ENCODE data around the gene PEF1.

DNA sequence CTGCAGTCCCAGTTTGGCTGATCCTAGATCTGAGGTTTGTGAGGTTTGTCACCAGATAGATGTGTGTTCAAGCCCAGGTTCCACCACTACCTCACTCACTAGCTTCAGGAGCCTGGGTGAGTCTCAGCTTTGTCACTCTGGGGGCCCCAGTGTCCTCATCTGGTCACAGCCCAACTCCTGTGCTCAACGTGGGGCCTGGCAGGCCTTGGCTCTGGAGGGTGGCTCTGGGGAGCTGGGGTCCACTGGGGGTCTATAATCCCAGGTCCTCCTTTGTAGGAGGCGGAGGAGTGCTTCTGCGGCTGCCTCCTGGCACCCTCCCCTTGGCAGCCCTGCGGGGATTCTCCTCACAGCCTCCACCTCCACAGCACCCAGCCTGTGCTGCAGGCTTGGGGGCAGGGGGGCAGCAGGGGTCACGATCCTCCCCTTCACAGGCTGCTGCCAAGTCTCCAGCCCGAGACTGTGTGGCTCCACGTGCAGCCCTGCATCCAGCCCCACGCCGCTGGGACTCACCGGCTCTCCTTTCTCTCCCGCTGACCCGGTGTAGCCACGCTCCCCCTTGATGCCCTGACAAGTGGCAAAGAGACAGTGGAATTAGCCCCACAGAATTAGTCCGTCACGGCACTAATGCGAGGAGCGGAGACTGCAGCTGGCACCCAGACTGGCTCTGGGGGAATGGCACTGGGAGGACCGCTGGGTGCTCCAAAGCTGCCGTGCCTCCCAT, 22.5 kb upstream of the PEF1 start:
- TF ChIP-seq CTCF (IDR thresholded peaks at IDR 0.05) (no peak), POLR2A (IDR thresholded peaks at IDR 0.05) (no peak), POLR2AphosphoS5 (IDR thresholded peaks at IDR 0.05) (no peak)

Data from suprapubic skin (tissue), 4 donors.